22Rv1 (cell line): Measurements from ENCODE around the gene LCLAT1.

ENCODE experiments used
- CTCF ChIP-seq: fragments of 450-650 bp; IDR thresholded peaks from 2 replicates; pipeline ENCODE4 v1.5.1; 2017; ENCODE audit warnings: mild to moderate bottlenecking
- ZFX ChIP-seq: fragments of 450-650 bp; IDR thresholded peaks from 2 replicates; pipeline ENCODE4 v1.6.1; 2017; ENCODE audit warnings: antibody characterized with exemption, borderline replicate concordance

GRCh38 chr2:30684026-30684425 is 237.0 kb downstream of the LCLAT1 start:
- TF ChIP-seq CTCF = no peak
- TF ChIP-seq ZFX = no peak
